Chondrocyte (in vitro differentiated cells): ENCODE measurements around the gene NR2C2. TPM values are rescaled to one million over a fixed set of nuclear protein-coding genes. Genes with fewer than 3 reads are reported as not detected.

Experiments
- DNase-seq: peaks from one replicate; pipeline ENCODE4 v3.0.0; 2021; ENCODE audit warnings: mixed read lengths, low spot score
- H3K27ac Mint-ChIP-seq: one replicate; pipeline ENCODE4 v1.8.0; 2021; ENCODE audit warnings: mild to moderate bottlenecking, moderate library complexity, mixed read lengths; ENCODE audit not compliant: unreplicated experiment
- H3K27me3 Mint-ChIP-seq: 2 replicates; pipeline ENCODE4 v1.8.0; 2021; ENCODE audit warnings: low read depth, mixed read lengths
- H3K36me3 Mint-ChIP-seq: 2 replicates; pipeline ENCODE4 v1.8.0; 2021; ENCODE audit warnings: low read depth, mixed read lengths
- H3K4me1 Mint-ChIP-seq: 2 replicates; pipeline ENCODE4 v1.8.0; 2021; ENCODE audit warnings: low read depth, mild to moderate bottlenecking, mixed read lengths
- H3K4me3 Mint-ChIP-seq: one replicate; pipeline ENCODE4 v1.8.0; 2021; ENCODE audit warnings: mild to moderate bottlenecking, moderate library complexity, mixed read lengths; ENCODE audit not compliant: unreplicated experiment
- H3K9me3 Mint-ChIP-seq: 2 replicates; pipeline ENCODE4 v1.8.0; 2021; ENCODE audit warnings: low read depth, mixed read lengths
- CTCF ChIP-seq: fragments of 200-600 bp; sonication (generic); IDR thresholded peaks from 2 replicates; pipeline ENCODE4 v1.5.0; 2021; ENCODE audit warnings: antibody characterized with exemption, mild to moderate bottlenecking, moderate library complexity
- total RNA-seq: library from RNA; stranded (reverse); gene quantifications from 3 replicates; pipeline ENCODE4 v1.2.1, GENCODE V29; 2021

Gene NR2C2
- total RNA-seq, 1 donor from 2014 or later = 42.5 TPM

GRCh38 chr3:15081960-15082664 lies 134.7 kb downstream of the NR2C2 start:
- Mint-ChIP-seq H3K4me1 (no peaks in the 10 kb centered on the region), H3K27me3 (no peaks in the 10 kb centered on the region), H3K9me3 (no peaks in the 10 kb centered on the region), H3K36me3 (peaks cover 51% of the 10 kb centered on the region), H3K4me3 (no peak overlapping the region), H3K27ac (no peak overlapping the region)
- no peak for DNase-seq
- no peak for TF ChIP-seq CTCF

GRCh38 chr3:15083252-15083651 lies 135.9 kb downstream of the NR2C2 start:
- Mint-ChIP-seq H3K4me3 (no peak overlapping the region), H3K27me3 (no peaks in the 10 kb centered on the region), H3K27ac (no peak overlapping the region), H3K4me1 (no peaks in the 10 kb centered on the region), H3K36me3 (peaks cover 43% of the 10 kb centered on the region), H3K9me3 (no peaks in the 10 kb centered on the region)
- no peak for DNase-seq
- no peak for TF ChIP-seq CTCF

GRCh38 chr3:15086263-15086662 lies 138.9 kb downstream of the NR2C2 start:
- DNase-seq = no peak
- Mint-ChIP-seq H3K4me1 (no peaks in the 10 kb centered on the region), H3K4me3 (no peak overlapping the region), H3K9me3 (no peaks in the 10 kb centered on the region), H3K36me3 (peaks cover 38% of the 10 kb centered on the region), H3K27ac (no peak overlapping the region), H3K27me3 (no peaks in the 10 kb centered on the region)
- no peak for TF ChIP-seq CTCF

- H3K4me1 Mint-ChIP-seq = no peaks in the 10 kb centered on the region
Observed at GRCh38 chr3:15086699-15087098, 139.3 kb downstream of the NR2C2 start.

GRCh38 chr3:15089201-15089600 lies 141.8 kb downstream of the NR2C2 start:
- Mint-ChIP-seq H3K4me1 (no peaks in the 10 kb centered on the region), H3K27ac (no peak overlapping the region), H3K4me3 (no peak overlapping the region), H3K36me3 (peaks cover 19% of the 10 kb centered on the region), H3K27me3 (no peaks in the 10 kb centered on the region), H3K9me3 (no peaks in the 10 kb centered on the region)
- no peak for TF ChIP-seq CTCF
- DNase-seq = no peak

More at GRCh38 chr3:15086699-15087098, 139.3 kb downstream of the NR2C2 start:
- no peaks in the 10 kb centered on the region for H3K9me3 Mint-ChIP-seq
- no peak overlapping the region for H3K4me3 Mint-ChIP-seq
- TF ChIP-seq CTCF = no peak
- H3K27ac Mint-ChIP-seq = no peak overlapping the region
- no peaks in the 10 kb centered on the region for H3K27me3 Mint-ChIP-seq
- DNase-seq = no peak
- peaks cover 36% of the 10 kb centered on the region for H3K36me3 Mint-ChIP-seq
